ENCODE results near the gene PRR7.

Gene PRR7

DNA sequence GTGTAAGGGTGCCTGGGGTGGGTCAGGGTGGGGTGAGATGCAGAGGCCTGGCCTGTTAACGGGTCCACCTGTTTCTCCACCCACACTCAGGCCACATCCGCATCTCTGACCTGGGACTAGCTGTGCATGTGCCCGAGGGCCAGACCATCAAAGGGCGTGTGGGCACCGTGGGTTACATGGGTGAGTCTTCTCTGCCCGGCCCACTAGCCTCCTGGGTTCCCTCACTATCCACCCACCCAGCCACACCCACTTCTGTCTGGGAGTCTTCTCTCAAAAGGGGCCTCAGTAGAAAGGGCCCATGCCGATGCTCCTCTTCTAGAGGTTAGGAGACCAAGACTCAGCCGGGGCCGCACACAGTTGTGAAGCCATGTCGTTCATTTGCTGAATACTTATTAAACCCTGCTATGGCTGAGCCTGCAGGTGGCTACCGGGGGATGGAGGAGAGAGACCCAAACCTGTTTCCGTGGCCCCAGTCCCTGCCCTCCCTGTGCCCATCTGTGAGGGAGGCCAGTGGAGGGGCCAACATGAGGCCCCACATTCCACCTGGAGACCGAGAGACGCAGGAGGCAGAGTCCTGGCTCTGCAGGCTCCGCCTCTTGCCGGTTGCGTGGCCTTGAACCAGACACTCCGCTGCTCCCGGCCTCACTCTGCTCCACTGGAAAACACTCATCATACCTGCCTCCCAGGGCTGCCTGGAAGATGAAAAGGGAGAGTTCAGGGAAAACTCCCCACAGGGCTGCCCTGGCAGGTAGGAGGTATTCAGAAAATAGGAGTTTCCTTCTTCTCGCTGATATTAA, 11.5 kb upstream of the PRR7 start:
- 94% methylated on average over 8 of the region's 20 CpGs for WGBS (ENCODE audit: insufficient coverage)

DNA sequence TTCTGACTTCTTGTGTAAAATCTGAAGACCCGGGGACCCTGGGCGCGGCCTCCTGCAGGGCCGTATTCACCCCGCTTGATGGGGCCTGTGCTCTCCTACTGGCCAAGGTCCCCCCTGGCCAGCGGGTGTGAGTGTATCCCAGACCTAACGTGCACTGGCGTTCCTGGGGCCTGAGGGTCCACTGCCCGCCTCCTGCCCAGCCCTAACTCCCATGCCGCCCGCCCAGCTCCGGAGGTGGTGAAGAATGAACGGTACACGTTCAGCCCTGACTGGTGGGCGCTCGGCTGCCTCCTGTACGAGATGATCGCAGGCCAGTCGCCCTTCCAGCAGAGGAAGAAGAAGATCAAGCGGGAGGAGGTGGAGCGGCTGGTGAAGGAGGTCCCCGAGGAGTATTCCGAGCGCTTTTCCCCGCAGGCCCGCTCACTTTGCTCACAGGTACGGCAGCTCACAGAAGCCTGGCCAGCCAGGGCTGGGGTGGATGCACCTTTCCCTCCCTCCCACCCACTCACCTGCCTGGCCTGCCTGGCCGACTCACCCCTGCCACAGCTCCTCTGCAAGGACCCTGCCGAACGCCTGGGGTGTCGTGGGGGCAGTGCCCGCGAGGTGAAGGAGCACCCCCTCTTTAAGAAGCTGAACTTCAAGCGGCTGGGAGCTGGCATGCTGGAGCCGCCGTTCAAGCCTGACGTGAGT, 10.6 kb upstream of the PRR7 start:
- Histone ChIP-seq H3K36me3 (ENCODE audit: control insufficient read depth in 4 of 4, insufficient read depth in 4 of 4, low read length in 3 of 4) (peaks cover 19 to 95% (median 78%) of the 10 kb centered on the region in 4 experiments), H3K4me3 (ENCODE audit: control insufficient read depth in 1 of 7, extremely low read depth in 1 of 7, insufficient read depth in 4 of 7, low read depth in 2 of 7, low read length in 6 of 7) (no peak overlapping the region), H3K9me3 (ENCODE audit: control extremely low read depth in 1 of 5, control insufficient read depth in 4 of 5, insufficient read depth in 2 of 5, low read depth in 1 of 5, low read length in 4 of 5) (no peaks in the 10 kb centered on the region), H3K27me3 (replicated peaks in 2 of 5; ENCODE audit: control insufficient read depth in 4 of 5, insufficient read depth in 5 of 5, low read length in 4 of 5) (no peaks in the 10 kb centered on the region), H3K27ac (ENCODE audit: insufficient read depth in 1 of 2, low read depth in 1 of 2, low read length in 2 of 2, poor library complexity in 1 of 2, severe bottlenecking in 2 of 2) (no peak overlapping the region), H3K4me1 (ENCODE audit: control extremely low read depth in 1 of 4, control insufficient read depth in 4 of 4, insufficient read depth in 4 of 4, low read length in 3 of 4) (peaks cover 2 to 21% (median 19%) of the 10 kb centered on the region in 4 experiments)
- ChIA-PET CTCF (interaction anchor here (1.5 to 26.2 kb wide), 4 partner anchors 12 to 46 kb away, joined by 3 to 509 read pairs (median 54); partner anchors contain the start of genes F12 and PFN3), POLR2A (no interaction called here)
- WGBS (ENCODE audit: insufficient coverage), result 96% methylated on average over 32 of the region's 37 CpGs
- DNase-seq, result no peak

More for the DNA sequence above, 11.5 kb upstream of the PRR7 start:
- H3K36me3 ChIP-seq (ENCODE audit: control insufficient read depth in 4 of 4, insufficient read depth in 4 of 4, low read length in 3 of 4), result peaks cover 19 to 95% (median 74%) of the 10 kb centered on the region in 4 experiments
- DNase-seq, result no peak
- peaks cover 2 to 30% (median 28%) of the 10 kb centered on the region in 4 experiments for H3K4me1 ChIP-seq (ENCODE audit: control extremely low read depth in 1 of 4, control insufficient read depth in 4 of 4, insufficient read depth in 4 of 4, low read length in 3 of 4)
- H3K9me3 ChIP-seq (ENCODE audit: control extremely low read depth in 1 of 5, control insufficient read depth in 4 of 5, insufficient read depth in 2 of 5, low read depth in 1 of 5, low read length in 4 of 5), result no peaks in the 10 kb centered on the region
- CTCF ChIA-PET, result interaction anchor here (23.1 to 23.4 kb wide), 2 partner anchors 13 to 27 kb away, joined by 337 to 387 read pairs; partner anchors contain the start of genes F12, PFN3 and PRR7
- POLR2A ChIA-PET, result no interaction called here
- H3K27me3 ChIP-seq (replicated peaks in 2 of 5; ENCODE audit: control insufficient read depth in 4 of 5, insufficient read depth in 5 of 5, low read length in 4 of 5), result no peaks in the 10 kb centered on the region
- H3K4me3 ChIP-seq (ENCODE audit: control insufficient read depth in 1 of 7, extremely low read depth in 1 of 7, insufficient read depth in 4 of 7, low read depth in 2 of 7, low read length in 6 of 7), result no peak overlapping the region
- H3K27ac ChIP-seq (ENCODE audit: insufficient read depth in 1 of 2, low read depth in 1 of 2, low read length in 2 of 2, poor library complexity in 1 of 2, severe bottlenecking in 2 of 2), result no peak overlapping the region

- Histone ChIP-seq H3K4me3 (ENCODE audit: control insufficient read depth in 1 of 7, extremely low read depth in 1 of 7, insufficient read depth in 4 of 7, low read depth in 2 of 7, low read length in 6 of 7) (no peak overlapping the region), H3K4me1 (ENCODE audit: control extremely low read depth in 1 of 4, control insufficient read depth in 4 of 4, insufficient read depth in 4 of 4, low read length in 3 of 4) (peaks cover 0 to 5% (median 3%) of the 10 kb centered on the region in 4 experiments), H3K9me3 (ENCODE audit: control extremely low read depth in 1 of 5, control insufficient read depth in 4 of 5, insufficient read depth in 2 of 5, low read depth in 1 of 5, low read length in 4 of 5) (no peaks in the 10 kb centered on the region), H3K27ac (ENCODE audit: insufficient read depth in 1 of 2, low read depth in 1 of 2, low read length in 2 of 2, poor library complexity in 1 of 2, severe bottlenecking in 2 of 2) (no peak overlapping the region), H3K27me3 (replicated peaks in 2 of 5; ENCODE audit: control insufficient read depth in 4 of 5, insufficient read depth in 5 of 5, low read length in 4 of 5) (no peaks in the 10 kb centered on the region), H3K36me3 (ENCODE audit: control insufficient read depth in 4 of 4, insufficient read depth in 4 of 4, low read length in 3 of 4) (peaks cover 19 to 94% (median 82%) of the 10 kb centered on the region in 4 experiments)
- POLR2A ChIA-PET, result interaction anchor here (1.3 kb wide), 1 partner anchor 33 kb away, joined by 4 read pairs; no protein-coding TSS in a partner anchor
- CTCF ChIA-PET, result interaction anchor here (1.1 to 26.2 kb wide), 8 partner anchors 10 to 61 kb away, joined by 3 to 509 read pairs (median 4); partner anchors contain the start of genes F12 and PFN3
- 91% methylated on average over 4 of the region's 4 CpGs for WGBS (ENCODE audit: insufficient coverage)
- DNase-seq, result no peak
Observed at GRCh38 chr5:177437623-177438022, 9.0 kb upstream of the PRR7 start.

DNA sequence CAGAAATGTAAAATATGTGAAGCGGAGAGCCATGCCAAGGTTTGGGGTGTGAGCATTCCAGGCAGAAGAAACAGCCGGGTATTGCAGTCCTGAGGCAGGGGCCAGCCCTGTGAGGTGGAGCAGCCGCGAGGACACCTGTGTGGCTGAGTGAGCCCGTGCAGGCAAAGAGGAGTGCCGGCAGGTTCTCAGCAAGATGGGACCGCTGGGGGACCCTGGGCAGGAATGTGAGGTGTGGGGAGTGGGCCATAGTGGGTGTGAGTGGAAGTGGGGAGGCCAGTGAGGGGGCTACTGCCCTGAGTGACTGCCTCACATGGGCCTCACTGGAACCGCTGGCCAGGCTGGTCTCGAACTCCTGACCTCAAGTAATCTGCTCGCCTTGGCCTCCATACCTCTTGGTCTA, 8.1 kb upstream of the PRR7 start:
- Histone ChIP-seq H3K9me3 (ENCODE audit: control extremely low read depth in 1 of 5, control insufficient read depth in 4 of 5, insufficient read depth in 2 of 5, low read depth in 1 of 5, low read length in 4 of 5) (no peaks in the 10 kb centered on the region), H3K4me1 (ENCODE audit: control extremely low read depth in 1 of 4, control insufficient read depth in 4 of 4, insufficient read depth in 4 of 4, low read length in 3 of 4) (no peaks in the 10 kb centered on the region)
- POLR2A ChIA-PET, result interaction anchor here (2.6 kb wide), 1 partner anchor 9 kb away, joined by 8 read pairs; no protein-coding TSS in a partner anchor

GRCh38 chr5:177439518-177440053, 7.0 kb upstream of the PRR7 start:
- Histone ChIP-seq H3K4me3 (ENCODE audit: control insufficient read depth in 1 of 7, extremely low read depth in 1 of 7, insufficient read depth in 4 of 7, low read depth in 2 of 7, low read length in 6 of 7) (no peak overlapping the region), H3K27me3 (replicated peaks in 2 of 5; ENCODE audit: control insufficient read depth in 4 of 5, insufficient read depth in 5 of 5, low read length in 4 of 5) (no peaks in the 10 kb centered on the region), H3K4me1 (ENCODE audit: control extremely low read depth in 1 of 4, control insufficient read depth in 4 of 4, insufficient read depth in 4 of 4, low read length in 3 of 4) (peaks cover 0 to 2% (median 0%) of the 10 kb centered on the region in 4 experiments), H3K9me3 (ENCODE audit: control extremely low read depth in 1 of 5, control insufficient read depth in 4 of 5, insufficient read depth in 2 of 5, low read depth in 1 of 5, low read length in 4 of 5) (no peaks in the 10 kb centered on the region), H3K27ac (ENCODE audit: insufficient read depth in 1 of 2, low read depth in 1 of 2, low read length in 2 of 2, poor library complexity in 1 of 2, severe bottlenecking in 2 of 2) (no peak overlapping the region), H3K36me3 (ENCODE audit: control insufficient read depth in 4 of 4, insufficient read depth in 4 of 4, low read length in 3 of 4) (peaks cover 19 to 87% (median 67%) of the 10 kb centered on the region in 4 experiments)
- no peak for DNase-seq
- WGBS (ENCODE audit: insufficient coverage), result 100% methylated on average over 2 of the region's 4 CpGs
- POLR2A ChIA-PET, result interaction anchor here (2.6 kb wide), 1 partner anchor 11 kb away, joined by 8 read pairs; no protein-coding TSS in a partner anchor
- CTCF ChIA-PET, result interaction anchor here (0.8 to 26.2 kb wide), 5 partner anchors 11 to 49 kb away, joined by 3 to 509 read pairs (median 104); partner anchors contain the start of genes F12, GRK6 and PFN3

More for the DNA sequence above, 8.1 kb upstream of the PRR7 start:
- no peak for DNase-seq
- 96% methylated on average over 8 of the region's 10 CpGs for WGBS (ENCODE audit: insufficient coverage)
- CTCF ChIA-PET, result interaction anchor here (12.1 to 26.2 kb wide), 3 partner anchors 15 to 35 kb away, joined by 104 to 509 read pairs (median 387); partner anchors contain the start of genes F12, GRK6 and PFN3
- no peaks in the 10 kb centered on the region for H3K27me3 ChIP-seq (replicated peaks in 2 of 5; ENCODE audit: control insufficient read depth in 4 of 5, insufficient read depth in 5 of 5, low read length in 4 of 5)
- H3K27ac ChIP-seq (ENCODE audit: insufficient read depth in 1 of 2, low read depth in 1 of 2, low read length in 2 of 2, poor library complexity in 1 of 2, severe bottlenecking in 2 of 2), result no peak overlapping the region
- no peak overlapping the region for H3K4me3 ChIP-seq (ENCODE audit: control insufficient read depth in 1 of 7, extremely low read depth in 1 of 7, insufficient read depth in 4 of 7, low read depth in 2 of 7, low read length in 6 of 7)
- peaks cover 19 to 94% (median 77%) of the 10 kb centered on the region in 4 experiments for H3K36me3 ChIP-seq (ENCODE audit: control insufficient read depth in 4 of 4, insufficient read depth in 4 of 4, low read length in 3 of 4)

DNA sequence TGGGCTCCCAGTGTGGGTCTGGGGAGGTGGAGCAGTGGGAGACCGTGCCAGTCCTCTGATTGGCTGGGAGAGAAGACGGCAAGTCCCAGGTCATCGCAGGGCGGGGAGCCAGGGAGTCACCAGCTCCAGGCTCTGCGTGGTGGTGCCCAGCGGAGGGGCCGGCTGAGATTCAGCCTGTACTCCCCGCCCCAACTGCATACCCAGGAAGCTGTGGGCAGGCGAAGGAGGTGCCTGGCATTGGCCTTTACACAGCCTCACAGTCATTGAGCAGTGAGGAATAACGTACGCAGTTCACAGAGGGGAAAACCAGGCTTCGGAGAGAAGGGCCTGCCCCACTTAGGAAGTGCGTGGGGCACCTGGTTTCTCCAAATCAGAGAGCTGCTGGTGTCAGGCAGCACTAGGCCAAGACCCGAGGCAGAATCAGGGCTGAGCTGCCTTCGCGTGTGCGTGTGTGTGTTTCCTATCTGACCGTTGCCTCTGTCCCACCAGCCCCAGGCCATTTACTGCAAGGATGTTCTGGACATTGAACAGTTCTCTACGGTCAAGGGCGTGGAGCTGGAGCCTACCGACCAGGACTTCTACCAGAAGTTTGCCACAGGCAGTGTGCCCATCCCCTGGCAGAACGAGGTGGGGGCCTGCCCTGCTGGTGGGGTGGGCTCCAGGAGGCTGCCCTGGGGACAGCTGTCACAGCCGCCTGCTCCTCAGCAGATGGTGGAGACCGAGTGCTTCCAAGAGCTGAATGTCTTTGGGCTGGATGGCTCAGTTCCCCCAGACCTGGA, 6.2 kb upstream of the PRR7 start:
- no peak for DNase-seq
- CTCF ChIA-PET, result interaction anchor here (0.8 to 26.2 kb wide), 5 partner anchors 10 to 50 kb away, joined by 3 to 509 read pairs (median 104); partner anchors contain the start of genes F12, GRK6 and PFN3
- peaks cover 0 to 10% (median 0%) of the 10 kb centered on the region in 4 experiments for H3K4me1 ChIP-seq (ENCODE audit: control extremely low read depth in 1 of 4, control insufficient read depth in 4 of 4, insufficient read depth in 4 of 4, low read length in 3 of 4)
- WGBS (ENCODE audit: insufficient coverage), result 91% methylated on average over 24 of the region's 24 CpGs
- peaks cover 16 to 79% (median 59%) of the 10 kb centered on the region in 4 experiments for H3K36me3 ChIP-seq (ENCODE audit: control insufficient read depth in 4 of 4, insufficient read depth in 4 of 4, low read length in 3 of 4)
- H3K4me3 ChIP-seq (ENCODE audit: control insufficient read depth in 1 of 7, extremely low read depth in 1 of 7, insufficient read depth in 4 of 7, low read depth in 2 of 7, low read length in 6 of 7), result no peak overlapping the region
- no peak overlapping the region for H3K27ac ChIP-seq (ENCODE audit: insufficient read depth in 1 of 2, low read depth in 1 of 2, low read length in 2 of 2, poor library complexity in 1 of 2, severe bottlenecking in 2 of 2)
- POLR2A ChIA-PET, result interaction anchor here (0.8 to 2.6 kb wide), 3 partner anchors 8 to 29 kb away, joined by 4 to 8 read pairs (median 6); no protein-coding TSS in a partner anchor
- H3K27me3 ChIP-seq (replicated peaks in 2 of 5; ENCODE audit: control insufficient read depth in 4 of 5, insufficient read depth in 5 of 5, low read length in 4 of 5), result no peaks in the 10 kb centered on the region
- H3K9me3 ChIP-seq (ENCODE audit: control extremely low read depth in 1 of 5, control insufficient read depth in 4 of 5, insufficient read depth in 2 of 5, low read depth in 1 of 5, low read length in 4 of 5), result no peaks in the 10 kb centered on the region

Measured in common myeloid progenitor, CD34-positive (primary cell).